Tibial nerve (tissue), 3 donors: ENCODE data around the gene FNDC3A.

Experiments
- CTCF ChIP-seq, 5 experiments: fragments of 200-600 bp in 3 of 5; fragments of 450-650 bp in 2 of 5; sonication (generic) in 3 of 5; IDR thresholded peaks; one replicate each; pipeline ENCODE4 v1.5.1; 2016 to 2019; ENCODE audit warnings: antibody characterized with exemption in 5 of 5, mild to moderate bottlenecking in 3 of 5, moderate library complexity in 2 of 5
- POLR2A ChIP-seq, 2 donors: fragments of 450-650 bp; IDR thresholded peaks; one replicate each; pipeline ENCODE4 v1.6.1; 2017; ENCODE audit warnings: antibody characterized with exemption in 2 of 2, mild to moderate bottlenecking in 2 of 2, moderate library complexity in 2 of 2

GRCh38 chr13:49030213-49030612, 54.5 kb downstream of the FNDC3A start:
- TF ChIP-seq POLR2A (IDR thresholded peaks at IDR 0.05): no peak
- TF ChIP-seq CTCF (IDR thresholded peaks at IDR 0.05): no peak
